ENCODE results near the gene MED26. TPM values are rescaled to one million over a fixed set of nuclear protein-coding genes. Genes with fewer than 3 reads are reported as not detected.

The MED26 gene
- total and polyA plus RNA-seq, 4 donors: 0.75 to 8.4 (median 5.3) TPM

GRCh38 chr19:16603090-16603489 is 24.9 kb downstream of the MED26 start:
- Histone ChIP-seq H3K36me3 (ENCODE audit: control insufficient read depth in 1 of 2, insufficient read depth in 2 of 2, low read length in 1 of 2) (no peaks in the 10 kb centered on the region), H3K27ac (ENCODE audit: low read depth in 1 of 2, low read length in 2 of 2) (no peak overlapping the region), H3K4me3 (ENCODE audit: low read length in 2 of 2) (no peak overlapping the region), H3K4me1 (ENCODE audit: control insufficient read depth in 1 of 2, insufficient read depth in 2 of 2, low read length in 2 of 2) (no peaks in the 10 kb centered on the region), H3K27me3 (ENCODE audit: control insufficient read depth in 1 of 2, insufficient read depth in 2 of 2, low read length in 1 of 2) (no peaks in the 10 kb centered on the region), H3K9me3 (ENCODE audit: control insufficient read depth, low read length) (no peaks in the 10 kb centered on the region)
- DNase-seq (peak in 1 of 2 donors; percentile 32), ATAC-seq (ENCODE audit: low FRiP score) (no peak)
- intact Hi-C loops (cut with DNase I): no loop called here
- WGBS, 2 donors: 2 to 10% methylated on average over 3 of the region's 3 CpGs

GRCh38 chr19:16601378-16602052 is 26.5 kb downstream of the MED26 start:
- Histone ChIP-seq H3K4me1 (ENCODE audit: control insufficient read depth in 1 of 2, insufficient read depth in 2 of 2, low read length in 2 of 2) (no peaks in the 10 kb centered on the region), H3K27ac (ENCODE audit: low read depth in 1 of 2, low read length in 2 of 2) (no peak overlapping the region), H3K36me3 (ENCODE audit: control insufficient read depth in 1 of 2, insufficient read depth in 2 of 2, low read length in 1 of 2) (no peaks in the 10 kb centered on the region), H3K27me3 (ENCODE audit: control insufficient read depth in 1 of 2, insufficient read depth in 2 of 2, low read length in 1 of 2) (no peaks in the 10 kb centered on the region), H3K4me3 (ENCODE audit: low read length in 2 of 2) (no peak overlapping the region), H3K9me3 (ENCODE audit: control insufficient read depth, low read length) (no peaks in the 10 kb centered on the region)
- intact Hi-C loops (cut with DNase I): no loop called here
- no peak for ATAC-seq (ENCODE audit: low FRiP score)
- DNase-seq: peak in 1 of 2 donors; percentile 12
- 93% methylated on average over 20 of the region's 20 CpGs for WGBS, 2 donors

GRCh38 chr19:16600824-16601223 is 27.2 kb downstream of the MED26 start:
- Histone ChIP-seq H3K4me3 (ENCODE audit: low read length in 2 of 2) (no peak overlapping the region), H3K27me3 (ENCODE audit: control insufficient read depth in 1 of 2, insufficient read depth in 2 of 2, low read length in 1 of 2) (no peaks in the 10 kb centered on the region), H3K9me3 (ENCODE audit: control insufficient read depth, low read length) (no peaks in the 10 kb centered on the region), H3K36me3 (ENCODE audit: control insufficient read depth in 1 of 2, insufficient read depth in 2 of 2, low read length in 1 of 2) (no peaks in the 10 kb centered on the region), H3K27ac (ENCODE audit: low read depth in 1 of 2, low read length in 2 of 2) (no peak overlapping the region), H3K4me1 (ENCODE audit: control insufficient read depth in 1 of 2, insufficient read depth in 2 of 2, low read length in 2 of 2) (no peaks in the 10 kb centered on the region)
- intact Hi-C loops (cut with DNase I): no loop called here
- WGBS, 2 donors: 88 to 90% methylated on average over 5 of the region's 5 CpGs
- no peak for ATAC-seq (ENCODE audit: low FRiP score)
- no peak for DNase-seq

GRCh38 chr19:16599655-16600346 is 28.2 kb downstream of the MED26 start:
- DNase-seq (no peak), ATAC-seq (ENCODE audit: low FRiP score) (no peak)
- intact Hi-C loops (cut with DNase I): no loop called here
- Histone ChIP-seq H3K27me3 (ENCODE audit: control insufficient read depth in 1 of 2, insufficient read depth in 2 of 2, low read length in 1 of 2) (no peaks in the 10 kb centered on the region), H3K9me3 (ENCODE audit: control insufficient read depth, low read length) (no peaks in the 10 kb centered on the region), H3K36me3 (ENCODE audit: control insufficient read depth in 1 of 2, insufficient read depth in 2 of 2, low read length in 1 of 2) (no peaks in the 10 kb centered on the region), H3K27ac (ENCODE audit: low read depth in 1 of 2, low read length in 2 of 2) (no peak overlapping the region), H3K4me1 (ENCODE audit: control insufficient read depth in 1 of 2, insufficient read depth in 2 of 2, low read length in 2 of 2) (no peaks in the 10 kb centered on the region), H3K4me3 (ENCODE audit: low read length in 2 of 2) (no peak overlapping the region)
- 82 to 87% methylated on average over 6 of the region's 6 CpGs for WGBS, 2 donors

DNA sequence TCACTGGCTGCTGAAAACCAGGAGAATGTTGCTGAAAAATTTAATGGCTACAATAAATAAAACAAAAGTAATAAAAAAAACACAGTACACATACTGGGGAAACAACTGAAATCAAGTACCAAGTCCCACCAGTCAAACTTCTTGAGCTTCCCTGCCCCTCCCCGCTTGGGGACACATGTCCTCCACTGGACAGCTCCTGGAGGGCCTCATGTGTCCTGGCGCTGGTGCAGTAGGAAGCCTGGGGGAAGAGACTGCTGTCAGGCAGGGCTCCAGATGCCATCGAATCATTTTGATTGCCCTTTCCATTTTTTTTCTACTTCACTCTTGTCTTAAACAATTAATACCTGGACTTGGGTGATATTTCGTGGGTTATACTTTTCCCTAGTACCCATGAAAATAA is 29.2 kb downstream of the MED26 start:
- ATAC-seq (ENCODE audit: low FRiP score) (no peak), DNase-seq (no peak)
- intact Hi-C loops (cut with DNase I): no loop called here
- WGBS, 2 donors: 74 to 76% methylated on average over 4 of the region's 4 CpGs
- H3K36me3 ChIP-seq (ENCODE audit: control insufficient read depth in 1 of 2, insufficient read depth in 2 of 2, low read length in 1 of 2): no peaks in the 10 kb centered on the region
- H3K4me1 ChIP-seq (ENCODE audit: control insufficient read depth in 1 of 2, insufficient read depth in 2 of 2, low read length in 2 of 2): no peaks in the 10 kb centered on the region
- H3K9me3 ChIP-seq (ENCODE audit: control insufficient read depth, low read length): no peaks in the 10 kb centered on the region
- no peaks in the 10 kb centered on the region for H3K27me3 ChIP-seq (ENCODE audit: control insufficient read depth in 1 of 2, insufficient read depth in 2 of 2, low read length in 1 of 2)
- H3K27ac ChIP-seq (ENCODE audit: low read depth in 1 of 2, low read length in 2 of 2): no peak overlapping the region
- H3K4me3 ChIP-seq (ENCODE audit: low read length in 2 of 2): no peak overlapping the region

DNA sequence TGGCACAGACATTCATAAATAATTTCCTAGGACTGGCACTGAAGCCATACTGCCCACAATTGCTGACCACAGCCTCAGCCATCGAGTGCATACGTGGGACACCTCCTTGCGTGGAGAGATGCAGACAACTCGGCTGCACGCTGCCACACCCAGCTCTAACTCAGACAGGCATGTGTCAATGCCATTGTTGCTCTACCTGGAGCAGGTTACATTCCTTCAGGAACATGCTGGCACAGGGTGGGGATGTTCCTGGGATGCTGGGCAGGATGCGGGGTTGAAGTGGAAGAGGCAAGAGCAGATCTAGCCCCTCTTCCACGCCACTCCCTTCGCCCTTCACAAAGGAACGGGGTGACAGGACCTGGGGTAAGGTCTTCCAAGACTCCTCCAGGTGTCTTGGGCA is 31.6 kb downstream of the MED26 start:
- 94 to 96% methylated on average over 9 of the region's 9 CpGs for WGBS, 2 donors
- no peak for ATAC-seq (ENCODE audit: low FRiP score)
- Histone ChIP-seq H3K4me3 (ENCODE audit: low read length in 2 of 2) (no peak overlapping the region), H3K9me3 (ENCODE audit: control insufficient read depth, low read length) (no peaks in the 10 kb centered on the region), H3K36me3 (ENCODE audit: control insufficient read depth in 1 of 2, insufficient read depth in 2 of 2, low read length in 1 of 2) (no peaks in the 10 kb centered on the region), H3K27ac (ENCODE audit: low read depth in 1 of 2, low read length in 2 of 2) (no peak overlapping the region), H3K27me3 (ENCODE audit: control insufficient read depth in 1 of 2, insufficient read depth in 2 of 2, low read length in 1 of 2) (no peaks in the 10 kb centered on the region), H3K4me1 (ENCODE audit: control insufficient read depth in 1 of 2, insufficient read depth in 2 of 2, low read length in 2 of 2) (no peaks in the 10 kb centered on the region)
- no peak for DNase-seq
- intact Hi-C loops (cut with DNase I): no loop called here

GRCh38 chr19:16595097-16595496 is 32.9 kb downstream of the MED26 start:
- Histone ChIP-seq H3K27ac (ENCODE audit: low read depth in 1 of 2, low read length in 2 of 2) (no peak overlapping the region), H3K4me3 (ENCODE audit: low read length in 2 of 2) (no peak overlapping the region), H3K36me3 (ENCODE audit: control insufficient read depth in 1 of 2, insufficient read depth in 2 of 2, low read length in 1 of 2) (no peaks in the 10 kb centered on the region), H3K27me3 (ENCODE audit: control insufficient read depth in 1 of 2, insufficient read depth in 2 of 2, low read length in 1 of 2) (no peaks in the 10 kb centered on the region), H3K9me3 (ENCODE audit: control insufficient read depth, low read length) (no peaks in the 10 kb centered on the region), H3K4me1 (ENCODE audit: control insufficient read depth in 1 of 2, insufficient read depth in 2 of 2, low read length in 2 of 2) (no peaks in the 10 kb centered on the region)
- WGBS, 2 donors: 85 to 92% methylated on average over 8 of the region's 8 CpGs
- no peak for DNase-seq
- intact Hi-C loops (cut with DNase I): no loop called here
- ATAC-seq (ENCODE audit: low FRiP score): no peak

DNA sequence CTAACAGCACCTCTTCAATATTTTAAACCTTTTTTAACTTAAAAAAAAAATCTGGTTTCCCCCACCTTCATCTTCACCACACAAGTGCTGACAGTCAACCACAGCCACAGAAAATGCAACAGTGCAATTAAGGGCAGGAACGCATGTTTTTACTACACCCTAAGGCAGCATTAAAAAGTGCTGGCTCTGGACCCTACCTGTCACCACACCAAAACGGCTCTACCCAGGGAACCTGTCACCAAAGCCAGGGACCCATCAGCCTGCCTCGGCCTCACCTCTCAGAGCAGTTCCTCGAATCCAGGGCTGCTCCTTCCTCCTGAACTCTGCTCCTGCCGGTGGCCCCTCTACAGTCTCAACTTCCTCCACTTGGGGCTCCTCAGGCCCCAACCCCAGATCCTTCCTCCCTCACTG is 33.3 kb downstream of the MED26 start:
- ATAC-seq (ENCODE audit: low FRiP score) (no peak), DNase-seq (no peak)
- H3K36me3 ChIP-seq (ENCODE audit: control insufficient read depth in 1 of 2, insufficient read depth in 2 of 2, low read length in 1 of 2): no peaks in the 10 kb centered on the region
- no peak overlapping the region for H3K4me3 ChIP-seq (ENCODE audit: low read length in 2 of 2)
- intact Hi-C loops (cut with DNase I): no loop called here
- H3K27ac ChIP-seq (ENCODE audit: low read depth in 1 of 2, low read length in 2 of 2): no peak overlapping the region
- no peaks in the 10 kb centered on the region for H3K27me3 ChIP-seq (ENCODE audit: control insufficient read depth in 1 of 2, insufficient read depth in 2 of 2, low read length in 1 of 2)
- H3K9me3 ChIP-seq (ENCODE audit: control insufficient read depth, low read length): no peaks in the 10 kb centered on the region
- 82 to 84% methylated on average over 5 of the region's 5 CpGs for WGBS, 2 donors
- no peaks in the 10 kb centered on the region for H3K4me1 ChIP-seq (ENCODE audit: control insufficient read depth in 1 of 2, insufficient read depth in 2 of 2, low read length in 2 of 2)

DNA sequence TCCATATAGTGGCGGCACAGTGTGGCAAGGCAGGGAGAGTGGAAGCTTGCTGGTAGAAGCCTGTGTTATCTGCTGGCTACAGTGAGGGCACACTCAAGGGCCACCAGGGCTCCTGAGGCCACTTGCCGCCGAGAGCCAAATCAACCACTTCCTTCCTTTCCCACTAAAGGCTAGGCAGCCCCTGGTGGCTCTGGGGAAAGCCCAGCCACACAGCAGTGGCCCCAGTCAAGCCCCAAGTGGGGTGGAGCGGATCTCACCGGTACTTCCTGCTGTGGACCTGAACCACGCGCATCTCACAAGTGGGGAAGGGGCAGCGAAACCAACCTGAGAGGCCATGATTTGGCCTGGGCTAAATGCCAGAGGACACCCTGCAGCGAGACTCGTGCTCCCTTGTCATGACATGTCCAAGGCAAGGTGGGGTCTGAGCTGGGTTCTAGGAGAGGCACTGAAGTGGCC is 33.8 kb downstream of the MED26 start:
- intact Hi-C loops (cut with DNase I): no loop called here
- DNase-seq (no peak), ATAC-seq (ENCODE audit: low FRiP score) (no peak)
- H3K27ac ChIP-seq (ENCODE audit: low read depth in 1 of 2, low read length in 2 of 2): no peak overlapping the region
- H3K36me3 ChIP-seq (ENCODE audit: control insufficient read depth in 1 of 2, insufficient read depth in 2 of 2, low read length in 1 of 2): no peaks in the 10 kb centered on the region
- no peaks in the 10 kb centered on the region for H3K27me3 ChIP-seq (ENCODE audit: control insufficient read depth in 1 of 2, insufficient read depth in 2 of 2, low read length in 1 of 2)
- no peaks in the 10 kb centered on the region for H3K9me3 ChIP-seq (ENCODE audit: control insufficient read depth, low read length)
- no peak overlapping the region for H3K4me3 ChIP-seq (ENCODE audit: low read length in 2 of 2)
- H3K4me1 ChIP-seq (ENCODE audit: control insufficient read depth in 1 of 2, insufficient read depth in 2 of 2, low read length in 2 of 2): no peaks in the 10 kb centered on the region
- WGBS, 2 donors: 81 to 82% methylated on average over 10 of the region's 10 CpGs
